ENCODE measurements around the gene TTC16. TPM values are rescaled to one million over a fixed set of nuclear protein-coding genes. Genes with fewer than 3 reads are reported as not detected.

Gene TTC16
- total RNA-seq, 1 donor from 2014 or later: not detected

DNA sequence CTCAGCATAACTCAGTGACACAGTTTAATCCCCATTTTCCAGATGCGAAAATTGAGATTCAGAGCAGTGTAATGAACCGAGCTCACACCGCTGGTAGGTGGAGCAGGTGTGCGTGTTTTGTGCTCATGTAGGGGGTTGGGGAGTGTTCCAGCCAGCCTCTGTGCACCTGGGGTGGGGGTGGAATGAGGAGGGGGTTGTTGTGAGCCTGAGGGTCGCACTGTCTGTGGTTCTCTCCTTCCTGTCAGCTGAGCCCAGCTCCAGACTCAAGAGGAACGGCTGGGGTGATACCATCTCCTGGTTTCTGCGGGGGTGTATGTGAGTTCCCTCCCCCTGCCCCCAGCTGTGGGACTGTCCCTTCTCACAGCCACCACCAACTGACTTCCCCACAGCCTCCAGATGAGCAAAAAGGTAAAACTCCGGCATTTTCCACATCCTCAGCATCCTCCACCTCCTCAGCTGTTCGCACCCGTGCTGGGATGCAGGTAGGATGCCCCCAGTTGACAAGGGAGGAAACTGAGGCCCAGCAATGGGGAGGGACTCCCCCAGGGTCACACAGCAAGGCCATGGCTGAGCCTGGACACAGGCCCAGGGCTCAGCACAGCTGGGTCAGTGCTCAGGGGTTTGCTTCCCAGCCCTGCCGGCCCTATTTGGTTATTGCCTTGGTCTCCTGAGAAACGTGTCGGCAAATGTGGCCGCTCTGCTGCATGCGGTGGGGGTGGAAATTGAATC is 60.5 kb downstream of the TTC16 start:
- H3K4me3 ChIP-seq (ENCODE audit: low read depth, low read length): no peak overlapping the region
- H3K27me3 ChIP-seq (ENCODE audit: control insufficient read depth, insufficient read depth, low read length): peaks cover 10% of the 10 kb centered on the region
- no peaks in the 10 kb centered on the region for H3K36me3 ChIP-seq (ENCODE audit: control insufficient read depth, insufficient read depth, low read length)
- DNase-seq (ENCODE audit: low read depth): no peak
- TF ChIP-seq, protein P1, sequence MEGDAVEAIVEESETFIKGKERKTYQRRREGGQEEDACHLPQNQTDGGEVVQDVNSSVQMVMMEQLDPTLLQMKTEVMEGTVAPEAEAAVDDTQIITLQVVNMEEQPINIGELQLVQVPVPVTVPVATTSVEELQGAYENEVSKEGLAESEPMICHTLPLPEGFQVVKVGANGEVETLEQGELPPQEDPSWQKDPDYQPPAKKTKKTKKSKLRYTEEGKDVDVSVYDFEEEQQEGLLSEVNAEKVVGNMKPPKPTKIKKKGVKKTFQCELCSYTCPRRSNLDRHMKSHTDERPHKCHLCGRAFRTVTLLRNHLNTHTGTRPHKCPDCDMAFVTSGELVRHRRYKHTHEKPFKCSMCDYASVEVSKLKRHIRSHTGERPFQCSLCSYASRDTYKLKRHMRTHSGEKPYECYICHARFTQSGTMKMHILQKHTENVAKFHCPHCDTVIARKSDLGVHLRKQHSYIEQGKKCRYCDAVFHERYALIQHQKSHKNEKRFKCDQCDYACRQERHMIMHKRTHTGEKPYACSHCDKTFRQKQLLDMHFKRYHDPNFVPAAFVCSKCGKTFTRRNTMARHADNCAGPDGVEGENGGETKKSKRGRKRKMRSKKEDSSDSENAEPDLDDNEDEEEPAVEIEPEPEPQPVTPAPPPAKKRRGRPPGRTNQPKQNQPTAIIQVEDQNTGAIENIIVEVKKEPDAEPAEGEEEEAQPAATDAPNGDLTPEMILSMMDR (IDR thresholded peaks at IDR 0.05; ENCODE audit: insufficient read depth, low read length, poor library complexity, severe bottlenecking): no peak

DNA sequence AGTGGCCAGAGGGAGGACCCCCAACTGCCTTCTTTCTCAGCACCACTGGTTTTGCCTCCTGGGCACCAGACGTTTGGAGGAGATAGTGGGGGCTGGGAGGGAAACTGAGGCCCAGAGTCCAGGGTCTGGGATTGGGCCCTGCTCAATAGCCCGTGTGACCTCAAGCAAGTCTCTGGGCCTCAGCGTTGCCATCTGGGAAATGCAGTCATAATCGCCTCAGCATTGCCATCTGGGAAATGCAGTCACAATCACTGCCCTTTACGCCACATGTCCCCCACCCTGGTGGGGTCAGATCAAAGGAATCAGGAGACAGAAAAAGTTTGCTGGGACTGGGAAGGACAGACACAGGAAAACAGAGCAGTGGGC is 61.0 kb downstream of the TTC16 start:
- DNase-seq (ENCODE audit: low read depth): no peak
- Histone ChIP-seq H3K4me3 (ENCODE audit: low read depth, low read length) (no peak overlapping the region), H3K27me3 (ENCODE audit: control insufficient read depth, insufficient read depth, low read length) (peaks cover 10% of the 10 kb centered on the region), H3K36me3 (ENCODE audit: control insufficient read depth, insufficient read depth, low read length) (no peaks in the 10 kb centered on the region)
- TF ChIP-seq, protein P1 (IDR thresholded peaks at IDR 0.05; ENCODE audit: insufficient read depth, low read length, poor library complexity, severe bottlenecking): no peak

DNA sequence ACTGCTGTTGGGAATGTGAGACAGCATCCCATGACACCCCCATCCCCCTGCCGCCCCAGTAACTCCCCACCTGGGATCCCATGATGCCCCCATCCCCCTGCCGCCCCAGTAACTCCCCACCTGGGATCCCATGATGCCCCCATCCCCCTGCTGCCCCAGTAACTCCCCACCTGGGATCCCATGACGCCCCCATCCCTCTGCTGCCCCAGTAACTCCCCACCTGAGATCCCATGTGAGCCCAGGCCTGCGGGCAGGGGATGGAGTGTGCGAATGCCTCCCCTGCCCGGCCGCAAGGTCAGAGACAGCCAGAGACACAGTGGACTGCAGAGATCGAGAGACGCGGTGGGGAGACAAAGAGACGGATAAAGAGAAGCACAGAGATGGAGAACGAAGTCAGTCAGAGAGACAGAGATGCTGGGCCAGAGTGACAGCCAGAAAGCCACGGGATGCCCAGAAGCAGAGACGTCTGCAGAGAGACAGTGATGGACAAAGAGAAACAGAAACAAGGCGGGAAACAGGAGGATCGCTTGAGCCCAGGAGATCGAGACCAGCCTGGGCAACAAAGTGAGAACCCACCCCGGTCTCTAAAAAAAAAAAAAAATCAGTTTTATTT is 61.6 kb downstream of the TTC16 start:
- Histone ChIP-seq H3K4me3 (ENCODE audit: low read depth, low read length) (no peak overlapping the region), H3K27me3 (ENCODE audit: control insufficient read depth, insufficient read depth, low read length) (peaks cover 10% of the 10 kb centered on the region), H3K36me3 (ENCODE audit: control insufficient read depth, insufficient read depth, low read length) (no peaks in the 10 kb centered on the region)
- no peak for DNase-seq (ENCODE audit: low read depth)
- TF ChIP-seq, protein P1 (IDR thresholded peaks at IDR 0.05; ENCODE audit: insufficient read depth, low read length, poor library complexity, severe bottlenecking): no peak

DNA sequence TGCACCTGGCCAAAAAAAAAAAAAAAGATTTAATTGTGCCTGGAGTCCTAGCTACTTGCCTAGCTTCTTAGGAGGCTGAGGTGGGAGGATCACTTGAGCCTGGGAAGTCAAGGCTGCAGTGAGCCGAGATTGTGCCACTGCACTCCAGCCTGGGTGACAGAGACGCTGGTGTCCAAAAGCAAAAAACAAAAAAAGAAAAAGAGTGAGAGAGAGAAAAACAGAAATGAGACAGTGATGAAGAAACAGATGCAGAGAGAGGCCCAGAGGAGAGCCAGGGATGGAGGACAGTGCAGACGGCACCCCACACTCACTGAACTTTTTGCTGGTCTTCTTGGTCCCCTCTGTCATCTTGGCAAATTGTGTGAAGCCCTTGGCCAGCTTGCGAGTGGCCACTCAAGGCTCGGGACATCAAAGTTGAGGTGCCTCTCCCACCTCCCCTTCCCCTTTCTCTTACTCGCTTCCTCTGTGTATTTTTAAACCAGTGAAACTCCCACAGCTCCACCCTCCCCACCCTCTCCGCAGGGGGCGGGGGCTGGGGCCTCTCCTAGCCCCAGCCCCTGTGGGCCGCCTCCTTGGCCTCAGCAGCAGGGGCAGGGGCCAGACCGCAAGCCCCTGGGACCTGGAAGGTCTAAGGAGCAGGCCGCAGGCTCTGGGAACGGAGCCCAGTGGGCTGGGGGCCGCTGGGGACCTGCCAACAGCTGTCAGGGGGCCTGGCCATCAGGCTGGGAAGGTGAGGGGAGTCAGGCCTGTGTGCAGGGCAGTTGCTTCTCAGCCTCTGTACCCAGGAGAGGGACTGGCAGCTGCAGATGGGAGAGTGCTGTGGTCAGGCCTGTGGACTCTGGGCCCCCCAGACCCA is 62.6 kb downstream of the TTC16 start, which contains the start of gene SH2D3C:
SH2D3C (minus strand) TSS at position 387 of the 856 bp plus-strand sequence; CDS start at position 348, 39 bp downstream.
- H3K4me3 ChIP-seq (ENCODE audit: low read depth, low read length): no peak within 1 kb of the TSS
- TF ChIP-seq, protein P1 (IDR thresholded peaks at IDR 0.05; ENCODE audit: insufficient read depth, low read length, poor library complexity, severe bottlenecking): no peak
- DNase-seq (ENCODE audit: low read depth): no peak

DNA sequence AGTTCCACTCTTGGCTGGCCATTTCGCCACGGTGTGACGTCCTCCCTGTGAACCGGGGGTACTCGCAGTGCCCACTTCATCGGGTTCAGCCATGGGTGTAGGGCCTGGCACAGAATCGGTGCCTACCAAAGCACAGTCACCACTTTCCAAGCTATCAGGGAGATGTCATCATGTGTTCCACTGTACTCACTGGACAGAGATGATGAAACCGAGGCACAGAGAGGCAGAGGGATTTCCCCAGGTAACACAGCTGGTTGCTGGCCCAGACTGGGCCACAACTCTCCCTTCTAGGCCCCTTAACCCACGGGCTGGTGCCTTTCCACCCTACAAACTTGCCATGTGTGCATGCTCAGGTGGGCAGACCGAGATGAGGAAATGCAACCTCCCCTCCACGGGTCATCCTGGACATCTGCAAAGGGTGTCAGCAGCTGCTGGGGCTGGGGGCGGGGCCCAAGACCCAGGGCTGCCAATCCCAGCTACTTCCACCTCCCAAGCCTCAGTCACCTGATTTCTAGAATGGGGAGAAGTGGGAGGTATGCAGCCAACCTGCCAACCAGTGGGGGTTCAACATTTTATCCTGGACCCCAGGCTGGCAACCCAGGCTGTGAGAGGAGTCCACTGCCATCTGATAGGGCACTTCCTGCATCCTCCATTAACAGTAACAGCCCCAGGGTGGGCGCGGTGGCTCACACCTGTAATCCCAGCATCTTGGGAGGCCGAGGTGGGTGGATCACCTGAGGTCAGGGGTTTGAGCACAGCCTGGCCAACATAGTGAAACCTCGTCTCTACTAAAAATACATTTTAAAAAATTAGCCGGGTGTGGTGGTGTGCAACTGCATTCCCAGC is 63.5 kb downstream of the TTC16 start:
- TF ChIP-seq, protein P1 (IDR thresholded peaks at IDR 0.05; ENCODE audit: insufficient read depth, low read length, poor library complexity, severe bottlenecking): no peak
- DNase-seq (ENCODE audit: low read depth): no peak
- no peaks in the 10 kb centered on the region for H3K36me3 ChIP-seq (ENCODE audit: control insufficient read depth, insufficient read depth, low read length)
- H3K27me3 ChIP-seq (ENCODE audit: control insufficient read depth, insufficient read depth, low read length): peaks cover 5% of the 10 kb centered on the region
- no peak overlapping the region for H3K4me3 ChIP-seq (ENCODE audit: low read depth, low read length)

More for the DNA sequence above, 62.6 kb downstream of the TTC16 start, which contains the start of gene SH2D3C:
- H3K27me3 ChIP-seq (ENCODE audit: control insufficient read depth, insufficient read depth, low read length): peaks cover 10% of the 10 kb centered on the region
- H3K36me3 ChIP-seq (ENCODE audit: control insufficient read depth, insufficient read depth, low read length): no peaks in the 10 kb centered on the region

Data from kidney epithelial cell (primary cell).